GM23338 (cell line): ENCODE results near the gene SMG1.
"Not testable (repeated sequence)": the region's sequence is repeated elsewhere in the genome, so short reads cannot be mapped to it uniquely, and the experiment has no call there.

ENCODE experiments used
- CTCF ChIP-seq, 2 experiments: fragments of 200-600 bp in 1 of 2; sonication (generic) in 1 of 2; conservative IDR thresholded peaks; 2 replicates each; pipeline versions ENCODE4 v1.5.1 to v1.6.1; 2016 to 2017; ENCODE audit warnings: antibody characterized with exemption in 2 of 2, low read depth in 2 of 2, mild to moderate bottlenecking in 2 of 2, moderate library complexity in 1 of 2
- EZH2 ChIP-seq: fragments of 200-600 bp; sonication (generic); IDR thresholded peaks from one replicate; pipeline ENCODE4 v1.8.0; 2017; ENCODE audit warnings: antibody characterized with exemption, mild to moderate bottlenecking, low read depth; ENCODE audit not compliant: unreplicated experiment
- JUNB ChIP-seq: IDR thresholded peaks from one replicate; pipeline ENCODE4 v1.6.1; 2016; ENCODE audit warnings: antibody characterized with exemption; ENCODE audit not compliant: unreplicated experiment

- not testable (repeated sequence) for TF ChIP-seq CTCF (conservative IDR thresholded peaks at IDR 0.05; ENCODE audit: low read depth in 2 of 2); EZH2; JUNB
Measured at GRCh38 chr16:18770336-18770962, 155.8 kb downstream of the SMG1 start.
